Skin epidermis (tissue), 12 donors: ENCODE measurements around the gene SOX5.
"Not testable (repeated sequence)": the region's sequence is repeated elsewhere in the genome, so short reads cannot be mapped to it uniquely, and the experiment has no call there.

Source experiments
- H3K27ac ChIP-seq, 21 experiments: fragments of 200-600 bp; sonication (generic) in 11 of 21; one replicate each; pipeline ENCODE4 v1.5.0; 2020; ENCODE audit warnings: mild to moderate bottlenecking in 3 of 21, inconsistent platforms in 2 of 21, moderate library complexity in 2 of 21
- H3K4me3 ChIP-seq, 7 experiments: fragments of 200-600 bp; sonication (generic) in 2 of 7; one replicate each; pipeline ENCODE4 v1.5.0; 2020; ENCODE audit warnings: inconsistent platforms in 2 of 7, mild to moderate bottlenecking in 2 of 7, moderate library complexity in 1 of 7

The SOX5 gene

GRCh38 chr12:23770202-23770938, 179.1 kb downstream of the SOX5 start:
- H3K4me3 ChIP-seq, result no peak overlapping the region
- H3K27ac ChIP-seq, result no peak overlapping the region

GRCh38 chr12:23767834-23768233, 181.6 kb downstream of the SOX5 start:
- no peak overlapping the region for H3K4me3 ChIP-seq
- no peak overlapping the region for H3K27ac ChIP-seq

- no peak overlapping the region for H3K4me3 ChIP-seq
- H3K27ac ChIP-seq, result no peak overlapping the region
Observed at GRCh38 chr12:23763724-23764123, 185.7 kb downstream of the SOX5 start.

GRCh38 chr12:23760495-23760894, 189.0 kb downstream of the SOX5 start:
- H3K4me3 ChIP-seq, result no peak overlapping the region
- H3K27ac ChIP-seq, result no peak overlapping the region

GRCh38 chr12:23758608-23759007, 190.9 kb downstream of the SOX5 start:
- Histone ChIP-seq H3K4me3 (no peak overlapping the region), H3K27ac (no peak overlapping the region)

- no peak overlapping the region for H3K27ac ChIP-seq
- H3K4me3 ChIP-seq, result no peak overlapping the region
Observed at GRCh38 chr12:23757541-23757962, 191.9 kb downstream of the SOX5 start.

- no peak overlapping the region for H3K4me3 ChIP-seq
Observed at GRCh38 chr12:23756416-23756815, 193.1 kb downstream of the SOX5 start.

GRCh38 chr12:23753628-23754365, 195.7 kb downstream of the SOX5 start:
- Histone ChIP-seq H3K27ac (no peak overlapping the region), H3K4me3 (no peak overlapping the region)

More at GRCh38 chr12:23756416-23756815, 193.1 kb downstream of the SOX5 start:
- H3K27ac ChIP-seq, result no peak overlapping the region

GRCh38 chr12:23752245-23752644, 197.2 kb downstream of the SOX5 start:
- H3K27ac ChIP-seq, result no peak overlapping the region
- H3K4me3 ChIP-seq, result no peak overlapping the region

- no peak overlapping the region for H3K27ac ChIP-seq
Observed at GRCh38 chr12:23751641-23752040, 197.8 kb downstream of the SOX5 start.

GRCh38 chr12:23750923-23751322, 198.5 kb downstream of the SOX5 start:
- Histone ChIP-seq H3K27ac (no peak overlapping the region), H3K4me3 (no peak overlapping the region)

More at GRCh38 chr12:23751641-23752040, 197.8 kb downstream of the SOX5 start:
- no peak overlapping the region for H3K4me3 ChIP-seq

GRCh38 chr12:23744696-23745095, 204.8 kb downstream of the SOX5 start:
- Histone ChIP-seq H3K4me3 (no peak overlapping the region), H3K27ac (no peak overlapping the region)

GRCh38 chr12:23742574-23742973, 206.9 kb downstream of the SOX5 start:
- no peak overlapping the region for H3K4me3 ChIP-seq
- no peak overlapping the region for H3K27ac ChIP-seq

- Histone ChIP-seq H3K27ac (no peak overlapping the region), H3K4me3 (no peak overlapping the region)
Observed at GRCh38 chr12:23731493-23731892, 218.0 kb downstream of the SOX5 start.

GRCh38 chr12:23731035-23731434, 218.4 kb downstream of the SOX5 start:
- Histone ChIP-seq H3K27ac (no peak overlapping the region), H3K4me3 (no peak overlapping the region)

- H3K4me3 ChIP-seq, result no peak overlapping the region
- H3K27ac ChIP-seq, result no peak overlapping the region
Observed at GRCh38 chr12:23729359-23729758, 220.1 kb downstream of the SOX5 start.

GRCh38 chr12:23726646-23727045, 222.8 kb downstream of the SOX5 start:
- H3K4me3 ChIP-seq, result no peak overlapping the region
- no peak overlapping the region for H3K27ac ChIP-seq

- no peak overlapping the region for H3K4me3 ChIP-seq
- H3K27ac ChIP-seq, result no peak overlapping the region
Observed at GRCh38 chr12:23722655-23723054, 226.8 kb downstream of the SOX5 start.

GRCh38 chr12:23721268-23721667, 228.2 kb downstream of the SOX5 start:
- no peak overlapping the region for H3K27ac ChIP-seq
- H3K4me3 ChIP-seq, result no peak overlapping the region

- H3K27ac ChIP-seq, result no peak overlapping the region
- H3K4me3 ChIP-seq, result no peak overlapping the region
Observed at GRCh38 chr12:23719493-23719892, 230.0 kb downstream of the SOX5 start.

- not testable (repeated sequence) for H3K27ac ChIP-seq
Observed at GRCh38 chr12:23710361-23710760, 239.1 kb downstream of the SOX5 start.

More at GRCh38 chr12:23710361-23710760, 239.1 kb downstream of the SOX5 start:
- H3K4me3 ChIP-seq, result not testable (repeated sequence)
